ENCODE results near the gene DNPH1.

GRCh38 chr6:43229803-43230620, 731 bp upstream of the DNPH1 start:
- TF ChIP-seq CTCF (IDR thresholded peaks at IDR 0.05) (no peak), POLR2A (IDR thresholded peaks at IDR 0.05) (no peak)
